ENCODE results near the gene LPP.

LPP gene

GRCh38 chr3:188446766-188447165 lies 292.8 kb downstream of the LPP start:
- Histone ChIP-seq H3K4ac (ENCODE audit: low read depth, low read length) (no peak overlapping the region), H3K27ac (ENCODE audit: low read depth, low read length) (no peak overlapping the region), H4K5ac (ENCODE audit: low read length) (no peak overlapping the region), H3K27me3 (ENCODE audit: insufficient read depth, low read length, poor library complexity) (no peaks in the 10 kb centered on the region), H3K56ac (ENCODE audit: low read length) (no peak overlapping the region), H3K79me2 (ENCODE audit: control insufficient read depth, insufficient read depth, low read length) (no peaks in the 10 kb centered on the region), H3K79me1 (ENCODE audit: low read length) (no peaks in the 10 kb centered on the region), H3K4me2 (ENCODE audit: low read length) (no peak overlapping the region), H2BK15ac (replicated peaks; ENCODE audit: low read depth) (no peak overlapping the region), H3K18ac (ENCODE audit: low read length) (no peak overlapping the region), H3K4me3 (ENCODE audit: low read length) (no peak overlapping the region), H3K23ac (ENCODE audit: low read length) (no peak overlapping the region), H3K9ac (ENCODE audit: low read length) (no peak overlapping the region), H3K36me3 (ENCODE audit: control insufficient read depth, insufficient read depth, low read length) (no peaks in the 10 kb centered on the region), H4K8ac (ENCODE audit: low read depth, low read length) (no peak overlapping the region), H2AK5ac (ENCODE audit: low read length) (no peak overlapping the region), H2BK5ac (ENCODE audit: low read length) (no peak overlapping the region), H2BK120ac (ENCODE audit: low read depth, low read length) (no peak overlapping the region), H3K4me1 (ENCODE audit: control insufficient read depth, low read depth, low read length) (no peaks in the 10 kb centered on the region)
- no CpG with 5 or more reads among the region's 3 CpGs for WGBS (ENCODE audit: extremely low coverage, insufficient coverage, low lambda C conversion rate)
- no peak for DNase-seq

- Histone ChIP-seq H2AK5ac (ENCODE audit: low read length) (no peak overlapping the region), H3K4ac (ENCODE audit: low read depth, low read length) (no peak overlapping the region), H4K5ac (ENCODE audit: low read length) (no peak overlapping the region), H4K8ac (ENCODE audit: low read depth, low read length) (no peak overlapping the region), H3K18ac (ENCODE audit: low read length) (no peak overlapping the region), H2BK120ac (ENCODE audit: low read depth, low read length) (no peak overlapping the region), H3K27ac (ENCODE audit: low read depth, low read length) (no peak overlapping the region), H3K9ac (ENCODE audit: low read length) (no peak overlapping the region), H3K4me1 (ENCODE audit: control insufficient read depth, low read depth, low read length) (no peaks in the 10 kb centered on the region), H3K23ac (ENCODE audit: low read length) (no peak overlapping the region), H3K4me3 (ENCODE audit: low read length) (no peak overlapping the region), H2BK5ac (ENCODE audit: low read length) (no peak overlapping the region), H3K79me1 (ENCODE audit: low read length) (no peaks in the 10 kb centered on the region), H3K79me2 (ENCODE audit: control insufficient read depth, insufficient read depth, low read length) (no peaks in the 10 kb centered on the region), H3K27me3 (ENCODE audit: insufficient read depth, low read length, poor library complexity) (no peaks in the 10 kb centered on the region), H2BK15ac (replicated peaks; ENCODE audit: low read depth) (no peak overlapping the region), H3K4me2 (ENCODE audit: low read length) (no peak overlapping the region), H3K56ac (ENCODE audit: low read length) (no peak overlapping the region), H3K36me3 (ENCODE audit: control insufficient read depth, insufficient read depth, low read length) (no peaks in the 10 kb centered on the region)
- no CpG with 5 or more reads among the region's 4 CpGs for WGBS (ENCODE audit: extremely low coverage, insufficient coverage, low lambda C conversion rate)
- no peak for DNase-seq
These were observed 294.9 kb downstream of the LPP start for GRCh38 chr3:188448813-188449212.

- Histone ChIP-seq H2BK120ac (ENCODE audit: low read depth, low read length) (no peak overlapping the region), H3K4me1 (ENCODE audit: control insufficient read depth, low read depth, low read length) (no peaks in the 10 kb centered on the region), H2BK15ac (replicated peaks; ENCODE audit: low read depth) (no peak overlapping the region), H3K4ac (ENCODE audit: low read depth, low read length) (no peak overlapping the region), H3K4me2 (ENCODE audit: low read length) (no peak overlapping the region), H2BK5ac (ENCODE audit: low read length) (no peak overlapping the region), H3K79me1 (ENCODE audit: low read length) (peaks cover 2% of the 10 kb centered on the region), H3K4me3 (ENCODE audit: low read length) (no peak overlapping the region), H3K56ac (ENCODE audit: low read length) (no peak overlapping the region), H3K23ac (ENCODE audit: low read length) (no peak overlapping the region), H3K36me3 (ENCODE audit: control insufficient read depth, insufficient read depth, low read length) (no peaks in the 10 kb centered on the region), H3K79me2 (ENCODE audit: control insufficient read depth, insufficient read depth, low read length) (no peaks in the 10 kb centered on the region), H3K9ac (ENCODE audit: low read length) (no peak overlapping the region), H2AK5ac (ENCODE audit: low read length) (no peak overlapping the region), H4K8ac (ENCODE audit: low read depth, low read length) (no peak overlapping the region), H4K5ac (ENCODE audit: low read length) (no peak overlapping the region), H3K27me3 (ENCODE audit: insufficient read depth, low read length, poor library complexity) (no peaks in the 10 kb centered on the region), H3K27ac (ENCODE audit: low read depth, low read length) (no peak overlapping the region), H3K18ac (ENCODE audit: low read length) (no peak overlapping the region)
- no CpG with 5 or more reads among the region's 2 CpGs for WGBS (ENCODE audit: extremely low coverage, insufficient coverage, low lambda C conversion rate)
- no peak for DNase-seq
These were observed 295.5 kb downstream of the LPP start for GRCh38 chr3:188449421-188449820.

GRCh38 chr3:188452158-188452772 lies 298.3 kb downstream of the LPP start:
- no peak for DNase-seq
- no peak overlapping the region for H3K4ac ChIP-seq (ENCODE audit: low read depth, low read length)
- H3K36me3 ChIP-seq (ENCODE audit: control insufficient read depth, insufficient read depth, low read length), result no peaks in the 10 kb centered on the region
- H3K4me1 ChIP-seq (ENCODE audit: control insufficient read depth, low read depth, low read length), result no peaks in the 10 kb centered on the region
- H4K5ac ChIP-seq (ENCODE audit: low read length), result no peak overlapping the region
- no peak overlapping the region for H2AK5ac ChIP-seq (ENCODE audit: low read length)
- H3K79me2 ChIP-seq (ENCODE audit: control insufficient read depth, insufficient read depth, low read length), result no peaks in the 10 kb centered on the region
- WGBS (ENCODE audit: extremely low coverage, insufficient coverage, low lambda C conversion rate), result no CpG with 5 or more reads among the region's 8 CpGs
- H2BK120ac ChIP-seq (ENCODE audit: low read depth, low read length), result no peak overlapping the region
- H3K4me3 ChIP-seq (ENCODE audit: low read length), result no peak overlapping the region
- H3K18ac ChIP-seq (ENCODE audit: low read length), result no peak overlapping the region
- H3K23ac ChIP-seq (ENCODE audit: low read length), result no peak overlapping the region
- H2BK15ac ChIP-seq (replicated peaks; ENCODE audit: low read depth), result no peak overlapping the region
- no peak overlapping the region for H3K27ac ChIP-seq (ENCODE audit: low read depth, low read length)
- no peaks in the 10 kb centered on the region for H3K27me3 ChIP-seq (ENCODE audit: insufficient read depth, low read length, poor library complexity)
- H2BK5ac ChIP-seq (ENCODE audit: low read length), result no peak overlapping the region
- no peak overlapping the region for H3K4me2 ChIP-seq (ENCODE audit: low read length)
- no peak overlapping the region for H3K9ac ChIP-seq (ENCODE audit: low read length)
- H4K8ac ChIP-seq (ENCODE audit: low read depth, low read length), result no peak overlapping the region
- peaks cover 2% of the 10 kb centered on the region for H3K79me1 ChIP-seq (ENCODE audit: low read length)
- H3K56ac ChIP-seq (ENCODE audit: low read length), result no peak overlapping the region

GRCh38 chr3:188453431-188454384 lies 299.8 kb downstream of the LPP start:
- DNase-seq, result no peak
- H2BK120ac ChIP-seq (ENCODE audit: low read depth, low read length), result no peak overlapping the region
- no peak overlapping the region for H3K56ac ChIP-seq (ENCODE audit: low read length)
- H2BK15ac ChIP-seq (replicated peaks; ENCODE audit: low read depth), result no peak overlapping the region
- no peak overlapping the region for H3K9ac ChIP-seq (ENCODE audit: low read length)
- peaks cover 2% of the 10 kb centered on the region for H3K79me1 ChIP-seq (ENCODE audit: low read length)
- H3K18ac ChIP-seq (ENCODE audit: low read length), result no peak overlapping the region
- no peak overlapping the region for H3K4me3 ChIP-seq (ENCODE audit: low read length)
- H3K4me2 ChIP-seq (ENCODE audit: low read length), result no peak overlapping the region
- H3K36me3 ChIP-seq (ENCODE audit: control insufficient read depth, insufficient read depth, low read length), result no peaks in the 10 kb centered on the region
- no peak overlapping the region for H3K23ac ChIP-seq (ENCODE audit: low read length)
- no peak overlapping the region for H3K27ac ChIP-seq (ENCODE audit: low read depth, low read length)
- H4K5ac ChIP-seq (ENCODE audit: low read length), result no peak overlapping the region
- H3K79me2 ChIP-seq (ENCODE audit: control insufficient read depth, insufficient read depth, low read length), result no peaks in the 10 kb centered on the region
- no CpG with 5 or more reads among the region's 6 CpGs for WGBS (ENCODE audit: extremely low coverage, insufficient coverage, low lambda C conversion rate)
- H3K4me1 ChIP-seq (ENCODE audit: control insufficient read depth, low read depth, low read length), result no peaks in the 10 kb centered on the region
- H2AK5ac ChIP-seq (ENCODE audit: low read length), result no peak overlapping the region
- H4K8ac ChIP-seq (ENCODE audit: low read depth, low read length), result no peak overlapping the region
- no peak overlapping the region for H2BK5ac ChIP-seq (ENCODE audit: low read length)
- no peak overlapping the region for H3K4ac ChIP-seq (ENCODE audit: low read depth, low read length)
- no peaks in the 10 kb centered on the region for H3K27me3 ChIP-seq (ENCODE audit: insufficient read depth, low read length, poor library complexity)
